Effector memory CD8-positive, alpha-beta T cell (primary cell): ENCODE data around the gene CCDC186.

Experiments
- ATAC-seq: fragments of 150-1000 bp; cut with Tn5 transposase; replicated peaks from 2 replicates; pipeline ENCODE4 v1.10.0; 2021; ENCODE audit warnings: mild to moderate bottlenecking, moderate library complexity
- DNase-seq, 3 experiments: peaks; one replicate each; pipeline ENCODE4 v3.0.0; 2021
- H3K27ac Mint-ChIP-seq, 2 donors: one replicate each; pipeline ENCODE4 v1.8.0; 2022; ENCODE audit warnings: mild to moderate bottlenecking in 2 of 2, mixed read lengths in 2 of 2, moderate library complexity in 2 of 2
- H3K27me3 Mint-ChIP-seq, 2 donors: one replicate each; pipeline ENCODE4 v1.8.0; 2022; ENCODE audit warnings: mixed read lengths in 2 of 2
- H3K36me3 Mint-ChIP-seq: one replicate; pipeline ENCODE4 v1.8.0; 2022; ENCODE audit warnings: mild to moderate bottlenecking, moderate library complexity, mixed read lengths; ENCODE audit not compliant: insufficient read depth
- H3K4me1 Mint-ChIP-seq, 2 donors: one replicate each; pipeline ENCODE4 v1.8.0; 2022; ENCODE audit warnings: low read depth in 2 of 2, mixed read lengths in 2 of 2
- H3K4me3 Mint-ChIP-seq, 2 donors: one replicate each; pipeline ENCODE4 v1.8.0; 2022; ENCODE audit warnings: mild to moderate bottlenecking in 2 of 2, mixed read lengths in 2 of 2, moderate library complexity in 2 of 2
- H3K9me3 Mint-ChIP-seq, 2 donors: one replicate each; pipeline ENCODE4 v1.8.0; 2022; ENCODE audit warnings: mixed read lengths in 2 of 2
- total RNA-seq, 9 experiments: gene quantifications; one replicate each; lab custom pipeline; 2026; lab: John Stamatoyannopoulos, UW

The CCDC186 gene
- 60.7 to 139 (median 98.9) reads per million in 9 experiments for total RNA-seq

DNA sequence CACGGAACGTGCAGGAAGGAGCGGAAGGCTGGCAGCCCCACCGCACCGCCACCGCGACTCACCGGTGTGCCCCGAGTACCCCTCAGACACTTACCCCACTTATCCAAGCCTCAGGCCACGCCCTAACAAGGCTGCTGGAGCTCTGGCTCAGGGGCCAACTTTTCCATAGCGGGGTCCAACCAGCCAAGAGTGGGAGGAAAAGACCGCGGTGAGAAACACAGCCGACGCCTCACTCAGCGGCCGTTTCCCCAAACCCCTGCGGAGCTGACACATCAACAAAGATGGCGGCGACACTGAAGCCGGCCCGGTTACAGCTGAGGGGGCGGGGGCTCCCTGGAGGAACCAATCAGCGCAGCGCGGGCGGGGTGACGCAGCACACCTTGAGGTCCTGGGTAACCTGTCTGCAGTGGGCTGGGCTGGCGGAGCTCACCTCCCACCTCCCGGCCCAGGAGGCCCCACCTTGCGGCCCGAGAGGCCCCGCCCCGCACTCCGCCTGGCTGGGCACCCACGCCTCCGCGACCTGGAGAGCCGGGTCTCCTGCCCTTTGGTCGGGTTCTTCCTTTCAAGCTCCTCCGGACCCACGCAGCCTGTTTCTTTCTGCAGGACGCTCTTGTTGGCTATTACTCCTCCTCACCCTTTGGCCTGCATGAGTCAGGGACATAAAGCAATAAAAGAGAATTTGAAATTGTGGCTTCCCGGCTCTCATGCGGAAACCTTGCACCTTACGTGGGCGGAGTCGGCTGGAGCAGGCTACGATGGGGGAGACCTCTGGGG is at the start of gene CCDC186:
Gene CCDC186 (minus strand): TSS at position 283 of the 774 bp plus-strand sequence. CDS start 10,935 bp downstream, outside the sequence.
- peak; percentile 93 for ATAC-seq
- peaks cover 0 to 5% of the 10 kb centered on the region in 2 donors for H3K27me3 Mint-ChIP-seq
- H3K4me3 Mint-ChIP-seq: peak within 1 kb of the TSS; percentile 99 to 100
- H3K36me3 Mint-ChIP-seq: peaks cover 16% of the 10 kb centered on the region
- peaks cover 24 to 35% of the 10 kb centered on the region in 2 donors for H3K4me1 Mint-ChIP-seq
- no peaks in the 10 kb centered on the region for H3K9me3 Mint-ChIP-seq
- peak within 1 kb of the TSS; percentile 99 to 100 for H3K27ac Mint-ChIP-seq
- DNase-seq: peak; percentile 98 to 99 (median 99)

DNA sequence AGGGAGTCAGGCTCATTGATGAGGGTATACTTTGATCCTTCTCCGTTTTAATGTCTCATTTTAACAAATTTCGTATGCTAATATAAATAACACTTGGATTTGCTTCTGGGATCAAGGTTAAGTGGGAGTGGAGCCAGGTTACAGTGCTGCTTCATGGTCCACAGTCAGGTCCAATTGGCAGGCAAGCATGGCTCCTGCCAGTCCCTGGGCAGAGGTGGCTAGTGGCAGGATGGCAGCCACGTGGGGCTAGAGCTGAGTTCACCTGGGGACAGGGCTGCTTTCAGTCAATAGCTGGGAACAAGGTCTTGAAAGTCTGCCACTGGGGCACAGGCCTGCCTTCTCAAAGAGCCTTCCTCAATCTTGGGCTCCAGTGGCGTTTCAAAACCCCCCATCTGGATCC is 49.1 kb upstream of the CCDC186 start:
- DNase-seq (no peak), ATAC-seq (no peak)
- H3K9me3 Mint-ChIP-seq: no peaks in the 10 kb centered on the region
- no peaks in the 10 kb centered on the region for H3K36me3 Mint-ChIP-seq
- H3K4me1 Mint-ChIP-seq: no peaks in the 10 kb centered on the region
- no peak overlapping the region for H3K27ac Mint-ChIP-seq
- no peak overlapping the region for H3K4me3 Mint-ChIP-seq
- peaks cover 59 to 74% of the 10 kb centered on the region in 2 donors for H3K27me3 Mint-ChIP-seq

- H3K4me3 Mint-ChIP-seq: no peak overlapping the region
Observed at GRCh38 chr10:114221235-114221634, 47.2 kb upstream of the CCDC186 start.

DNA sequence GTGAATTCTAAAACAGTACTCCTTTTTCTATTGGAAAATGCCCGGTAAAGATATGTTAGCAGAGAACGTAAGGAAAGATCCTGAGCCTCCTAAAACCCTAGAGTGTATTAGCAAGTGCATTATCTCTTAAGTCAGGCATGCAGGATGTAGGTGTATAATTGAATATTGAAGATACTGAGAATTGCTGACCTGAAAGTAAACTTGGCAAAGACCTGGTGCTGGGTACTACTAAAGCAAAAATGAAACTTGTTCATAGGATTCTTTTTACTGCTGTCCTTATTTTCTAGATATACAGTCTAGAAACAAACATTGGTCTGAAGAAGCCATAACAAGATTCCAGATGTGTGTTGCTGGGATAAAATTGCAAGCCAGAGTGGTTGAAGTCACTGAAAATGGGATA is 46.3 kb upstream of the CCDC186 start:
- H3K27me3 Mint-ChIP-seq: peaks cover 52 to 70% of the 10 kb centered on the region in 2 donors
- H3K4me3 Mint-ChIP-seq: no peak overlapping the region
- H3K9me3 Mint-ChIP-seq: no peaks in the 10 kb centered on the region
- H3K4me1 Mint-ChIP-seq: no peaks in the 10 kb centered on the region
- H3K36me3 Mint-ChIP-seq: no peaks in the 10 kb centered on the region
- DNase-seq (no peak), ATAC-seq (no peak)
- no peak overlapping the region for H3K27ac Mint-ChIP-seq

More at GRCh38 chr10:114221235-114221634, 47.2 kb upstream of the CCDC186 start:
- Mint-ChIP-seq H3K9me3 (no peaks in the 10 kb centered on the region), H3K36me3 (no peaks in the 10 kb centered on the region), H3K27ac (no peak overlapping the region), H3K4me1 (no peaks in the 10 kb centered on the region), H3K27me3 (peaks cover 53 to 71% of the 10 kb centered on the region in 2 donors)
- DNase-seq (no peak), ATAC-seq (no peak)

- H3K27me3 Mint-ChIP-seq: peaks cover 23 to 46% of the 10 kb centered on the region in 2 donors
- ATAC-seq (no peak), DNase-seq (no peak)
- H3K9me3 Mint-ChIP-seq: no peaks in the 10 kb centered on the region
- no peaks in the 10 kb centered on the region for H3K36me3 Mint-ChIP-seq
- H3K27ac Mint-ChIP-seq: no peak overlapping the region
- H3K4me3 Mint-ChIP-seq: no peak overlapping the region
- H3K4me1 Mint-ChIP-seq: no peaks in the 10 kb centered on the region
Observed at GRCh38 chr10:114215033-114215432, 41.0 kb upstream of the CCDC186 start.

DNA sequence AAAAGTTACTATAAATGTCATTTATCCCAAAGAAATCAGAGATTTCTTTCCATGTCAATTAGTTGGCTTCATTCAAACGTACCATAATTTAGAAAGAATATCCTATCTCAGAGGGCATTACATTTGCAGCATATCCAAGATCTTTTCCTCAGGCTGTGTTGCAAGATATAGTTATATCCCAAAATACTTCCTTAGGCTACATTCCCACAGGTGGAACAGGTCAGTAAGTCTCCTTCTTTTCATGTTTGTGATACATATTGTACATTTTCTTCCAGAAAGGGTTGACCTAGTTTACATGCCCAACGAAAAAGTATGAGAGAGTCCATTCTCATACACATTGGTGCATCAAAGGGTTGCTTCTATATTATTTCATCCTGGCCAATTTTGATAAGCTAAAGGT is 38.1 kb upstream of the CCDC186 start:
- H3K4me1 Mint-ChIP-seq: no peaks in the 10 kb centered on the region
- ATAC-seq (no peak), DNase-seq (no peak)
- no peaks in the 10 kb centered on the region for H3K36me3 Mint-ChIP-seq
- H3K9me3 Mint-ChIP-seq: no peaks in the 10 kb centered on the region
- H3K27ac Mint-ChIP-seq: no peak overlapping the region
- peaks cover 19 to 28% of the 10 kb centered on the region in 2 donors for H3K27me3 Mint-ChIP-seq
- no peak overlapping the region for H3K4me3 Mint-ChIP-seq

- Mint-ChIP-seq H3K4me3 (no peak overlapping the region), H3K27me3 (peaks cover 26 to 27% of the 10 kb centered on the region in 2 donors), H3K9me3 (no peaks in the 10 kb centered on the region), H3K27ac (no peak overlapping the region), H3K36me3 (no peaks in the 10 kb centered on the region), H3K4me1 (no peaks in the 10 kb centered on the region)
- no peak for ATAC-seq
- DNase-seq: no peak
Observed at GRCh38 chr10:114208351-114208750, 34.3 kb upstream of the CCDC186 start.

- DNase-seq (no peak), ATAC-seq (no peak)
- Mint-ChIP-seq H3K4me3 (no peak overlapping the region), H3K4me1 (no peaks in the 10 kb centered on the region), H3K27ac (no peak overlapping the region), H3K27me3 (peaks cover 32 to 36% of the 10 kb centered on the region in 2 donors), H3K9me3 (no peaks in the 10 kb centered on the region), H3K36me3 (no peaks in the 10 kb centered on the region)
Observed at GRCh38 chr10:114207349-114207748, 33.3 kb upstream of the CCDC186 start.

DNA sequence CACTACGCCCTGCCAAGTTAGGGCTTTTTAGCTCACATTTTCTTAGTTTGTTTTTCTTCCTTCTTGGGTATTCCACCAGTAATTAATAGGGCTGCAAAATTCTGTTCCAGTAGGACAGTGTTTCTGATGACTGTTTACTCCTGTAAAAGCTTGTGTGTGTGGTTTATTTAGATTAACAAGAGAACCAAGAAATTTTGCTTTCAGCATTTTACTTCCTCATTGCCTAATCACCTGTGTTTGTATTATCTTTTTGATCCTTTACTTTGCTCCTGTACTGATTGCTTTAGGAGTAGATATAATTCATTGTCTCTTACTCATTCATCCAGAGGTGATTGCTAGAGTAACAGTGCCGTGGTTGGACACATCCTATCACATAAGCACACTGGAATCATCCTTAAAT is 32.9 kb upstream of the CCDC186 start:
- Mint-ChIP-seq H3K4me3 (no peak overlapping the region), H3K27ac (no peak overlapping the region), H3K27me3 (peaks cover 36 to 41% of the 10 kb centered on the region in 2 donors), H3K9me3 (no peaks in the 10 kb centered on the region), H3K4me1 (no peaks in the 10 kb centered on the region), H3K36me3 (no peaks in the 10 kb centered on the region)
- DNase-seq: no peak
- no peak for ATAC-seq

- DNase-seq: no peak
- no peak overlapping the region for H3K4me3 Mint-ChIP-seq
- no peak for ATAC-seq
- H3K9me3 Mint-ChIP-seq: no peaks in the 10 kb centered on the region
- H3K27ac Mint-ChIP-seq: no peak overlapping the region
- no peaks in the 10 kb centered on the region for H3K36me3 Mint-ChIP-seq
- H3K27me3 Mint-ChIP-seq: peaks cover 59 to 68% of the 10 kb centered on the region in 2 donors
- no peaks in the 10 kb centered on the region for H3K4me1 Mint-ChIP-seq
Observed at GRCh38 chr10:114202812-114203211, 28.8 kb upstream of the CCDC186 start.

DNA sequence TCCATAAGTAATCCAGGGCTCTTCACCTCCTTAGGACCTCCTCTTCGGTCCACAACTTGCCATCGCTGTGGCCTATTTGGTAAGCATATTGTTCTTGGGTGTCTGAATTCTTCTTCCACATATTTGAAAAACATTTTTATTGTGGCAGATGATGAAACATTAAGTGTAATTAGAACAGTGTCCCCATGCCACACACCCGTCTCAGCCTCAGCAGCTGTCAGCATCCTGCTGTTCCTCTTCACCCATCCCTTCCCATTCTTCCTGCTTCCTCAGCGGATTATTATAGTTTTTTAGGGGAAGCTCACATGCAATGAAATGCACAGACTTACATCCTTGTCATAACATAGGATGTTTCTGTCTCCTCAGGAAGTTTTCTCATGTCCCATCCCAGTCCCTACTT is 25.2 kb upstream of the CCDC186 start:
- no peak overlapping the region for H3K4me3 Mint-ChIP-seq
- H3K4me1 Mint-ChIP-seq: peaks cover 0 to 7% of the 10 kb centered on the region in 2 donors
- H3K27ac Mint-ChIP-seq: no peak overlapping the region
- ATAC-seq (no peak), DNase-seq (no peak)
- H3K27me3 Mint-ChIP-seq: peaks cover 79 to 80% of the 10 kb centered on the region in 2 donors
- H3K36me3 Mint-ChIP-seq: no peaks in the 10 kb centered on the region
- no peaks in the 10 kb centered on the region for H3K9me3 Mint-ChIP-seq

GRCh38 chr10:114195079-114195478 is 21.1 kb upstream of the CCDC186 start:
- ATAC-seq: no peak
- peaks cover 51 to 52% of the 10 kb centered on the region in 2 donors for H3K27me3 Mint-ChIP-seq

DNA sequence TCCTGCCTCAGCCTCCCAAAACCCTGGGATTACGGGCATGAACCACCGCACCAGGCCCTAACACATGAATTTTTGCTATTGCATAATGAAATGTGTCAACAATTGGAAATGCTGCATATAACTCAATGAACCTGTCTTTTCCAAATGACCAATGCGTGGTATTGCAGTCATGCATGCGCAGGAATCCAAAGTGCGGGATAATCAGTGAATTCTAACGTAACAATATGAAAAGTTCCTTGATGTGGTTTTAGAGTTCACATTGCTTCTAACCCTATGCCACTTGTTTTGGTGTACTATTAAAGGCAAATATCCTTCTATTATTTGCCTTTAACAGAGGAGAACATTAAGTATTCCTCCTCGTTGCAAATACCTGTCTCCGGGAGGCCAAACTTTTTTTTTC is 15.7 kb upstream of the CCDC186 start:
- no peak overlapping the region for H3K27ac Mint-ChIP-seq

More at GRCh38 chr10:114195079-114195478, 21.1 kb upstream of the CCDC186 start:
- Mint-ChIP-seq H3K4me3 (no peak overlapping the region), H3K4me1 (peaks cover 0 to 7% of the 10 kb centered on the region in 2 donors), H3K27ac (peak overlapping the region in 1 of 2 donors; percentile 2), H3K36me3 (peaks cover 4% of the 10 kb centered on the region), H3K9me3 (no peaks in the 10 kb centered on the region)
- no peak for DNase-seq

GRCh38 chr10:114188900-114189299 is 14.9 kb upstream of the CCDC186 start:
- no peaks in the 10 kb centered on the region for H3K9me3 Mint-ChIP-seq
- DNase-seq (no peak), ATAC-seq (no peak)
- H3K27ac Mint-ChIP-seq: no peak overlapping the region
- no peak overlapping the region for H3K4me3 Mint-ChIP-seq
- no peaks in the 10 kb centered on the region for H3K4me1 Mint-ChIP-seq
- peaks cover 21 to 32% of the 10 kb centered on the region in 2 donors for H3K27me3 Mint-ChIP-seq
- H3K36me3 Mint-ChIP-seq: peaks cover 4% of the 10 kb centered on the region

More for the DNA sequence above, 15.7 kb upstream of the CCDC186 start:
- DNase-seq (no peak), ATAC-seq (no peak)
- no peak overlapping the region for H3K4me3 Mint-ChIP-seq
- H3K4me1 Mint-ChIP-seq: no peaks in the 10 kb centered on the region
- peaks cover 4% of the 10 kb centered on the region for H3K36me3 Mint-ChIP-seq
- H3K27me3 Mint-ChIP-seq: peaks cover 29 to 35% of the 10 kb centered on the region in 2 donors
- H3K9me3 Mint-ChIP-seq: no peaks in the 10 kb centered on the region
